ENCODE data around the gene TBL3. TPM values are rescaled to one million over a fixed set of nuclear protein-coding genes. Genes with fewer than 3 reads are reported as not detected.
A peak's percentile ranks its signal among the peaks of the same experiment; 100 is the strongest.

Gene TBL3
- total and polyA plus RNA-seq, 9 of the 15 experiments (the other 6 are each of a cell fraction or from before 2014, with no cell fraction given) = 0.97 to 117 (median 24.5) TPM

GRCh38 chr16:1971796-1972489, at the start of gene TBL3 (continued):
- no peak for TF ChIP-seq BRD9 (IDR thresholded peaks at IDR 0.05; ENCODE audit: low read depth, partially characterized antibody)
- TF ChIP-seq ZNF398 (CRISPR knock-in tag; IDR thresholded peaks at IDR 0.05) = no peak
- TF ChIP-seq ZMIZ1 (IDR thresholded peaks at IDR 0.05; ENCODE audit: low read depth in 2 of 2, low read length in 2 of 2) = 0 out of 4 replicates have a peak, but pooled peaks of 1 of the 2 experiments have one; percentile 20
- TF ChIP-seq CTCFL (IDR thresholded peaks at IDR 0.05; ENCODE audit: borderline replicate concordance, insufficient read depth, low read depth, low read length, poor library complexity, severe bottlenecking) = peak; percentile 12
- TF ChIP-seq ZNF3 (CRISPR knock-in tag; IDR thresholded peaks at IDR 0.05) = no peak
- no peak for TF ChIP-seq ZNF764 (CRISPR knock-in tag; IDR thresholded peaks at IDR 0.05; ENCODE audit: low read depth)
- no peak for TF ChIP-seq ZNF124 (CRISPR knock-in tag; IDR thresholded peaks at IDR 0.05)
- no peak for TF ChIP-seq PPARD (CRISPR knock-in tag; IDR thresholded peaks at IDR 0.05)
- no peak for TF ChIP-seq SP2 (IDR thresholded peaks at IDR 0.05; ENCODE audit: extremely low read depth, low read depth, low read length, poor library complexity, severe bottlenecking)
- no peak for TF ChIP-seq CUX1 (CRISPR knock-in tag; IDR thresholded peaks at IDR 0.05)
- no peak for TF ChIP-seq ZNF717 (CRISPR knock-in tag; IDR thresholded peaks at IDR 0.05)
- no peak for TF ChIP-seq NCOA1 (IDR thresholded peaks at IDR 0.05; ENCODE audit: low read depth)
- TF ChIP-seq RAD51 (IDR thresholded peaks at IDR 0.05; ENCODE audit: borderline replicate concordance, low read depth) = no peak
- no peak for TF ChIP-seq KAT8 (IDR thresholded peaks at IDR 0.05; ENCODE audit: low read depth)
